Suprapubic skin (tissue), 4 donors: ENCODE measurements around the gene VTI1A. TPM values are rescaled to one million over a fixed set of nuclear protein-coding genes. Genes with fewer than 3 reads are reported as not detected.

Source experiments
- DNase-seq, 2 donors: peaks; one replicate each; pipeline ENCODE4 v3.0.0-alpha.2; 2019; ENCODE audit warnings: low spot score in 2 of 2
- H3K27ac ChIP-seq: fragments of 200-600 bp; sonication (generic); one replicate; pipeline ENCODE4 v1.5.1; 2019
- H3K27me3 ChIP-seq: fragments of 200-600 bp; sonication (generic); one replicate; pipeline ENCODE4 v1.5.1; 2019
- H3K36me3 ChIP-seq: fragments of 200-600 bp; sonication (generic); one replicate; pipeline ENCODE4 v1.5.1; 2019
- H3K4me1 ChIP-seq: fragments of 200-600 bp; sonication (generic); one replicate; pipeline ENCODE4 v1.5.1; 2019
- H3K4me3 ChIP-seq: fragments of 200-600 bp; sonication (generic); one replicate; pipeline ENCODE4 v1.5.1; 2019; ENCODE audit warnings: mild to moderate bottlenecking
- H3K9me3 ChIP-seq: fragments of 200-600 bp; sonication (generic); one replicate; pipeline ENCODE4 v1.5.1; 2019
- CTCF ChIP-seq, 2 donors: fragments of 200-600 bp in 1 of 2; fragments of 450-650 bp in 1 of 2; sonication (generic) in 1 of 2; IDR thresholded peaks; one replicate each; pipeline ENCODE4 v1.5.1; 2016 to 2019; ENCODE audit warnings: antibody characterized with exemption in 2 of 2, mild to moderate bottlenecking in 1 of 2, moderate library complexity in 1 of 2
- EP300 ChIP-seq: sonication (generic); formaldehyde crosslinking; IDR thresholded peaks from one replicate; pipeline ENCODE4 v1.6.1; 2017; ENCODE audit warnings: antibody characterized with exemption
- POLR2A ChIP-seq, 2 donors: fragments of 450-650 bp; IDR thresholded peaks; one replicate each; pipeline ENCODE4 v1.6.1; 2017; ENCODE audit warnings: antibody characterized with exemption in 2 of 2, mild to moderate bottlenecking in 2 of 2, moderate library complexity in 2 of 2
- POLR2AphosphoS5 ChIP-seq, 3 donors: sonication (generic); formaldehyde crosslinking; IDR thresholded peaks; one replicate each; pipeline ENCODE4 v1.6.1; 2017; ENCODE audit warnings: antibody characterized with exemption in 3 of 3
- WGBS: methylation state at CpG from one replicate; pipeline ENCODE4 v1.1.5; 2018; 5-methylcytosine and 5-hydroxymethylcytosine counted together
- total RNA-seq, 4 donors: library from RNA; depleted of rRNA; stranded (reverse); fragments of >200 nt; gene quantifications; one replicate each; pipeline ENCODE4 v1.1.0, GENCODE V29; 2016

VTI1A gene
- total RNA-seq, 4 donors from 2014 or later: 43.0 to 81.0 (median 49.2) TPM

- Histone ChIP-seq H3K27ac (no peak overlapping the region), H3K9me3 (peaks cover 5% of the 10 kb centered on the region), H3K4me1 (no peaks in the 10 kb centered on the region), H3K4me3 (no peak overlapping the region), H3K27me3 (no peaks in the 10 kb centered on the region), H3K36me3 (no peaks in the 10 kb centered on the region)
- DNase-seq: no peak
- no peak for TF ChIP-seq POLR2AphosphoS5 (IDR thresholded peaks at IDR 0.05)
- TF ChIP-seq POLR2A (IDR thresholded peaks at IDR 0.05): no peak
- TF ChIP-seq EP300: no peak
- no peak for TF ChIP-seq CTCF (IDR thresholded peaks at IDR 0.05)
Observed at GRCh38 chr10:112616647-112617046, 169.6 kb downstream of the VTI1A start.

GRCh38 chr10:112618814-112619213, 171.8 kb downstream of the VTI1A start:
- H3K9me3 ChIP-seq: peaks cover 5% of the 10 kb centered on the region
- no peaks in the 10 kb centered on the region for H3K27me3 ChIP-seq
- TF ChIP-seq CTCF (IDR thresholded peaks at IDR 0.05): no peak
- no peak for TF ChIP-seq POLR2A (IDR thresholded peaks at IDR 0.05)
- no peak for TF ChIP-seq EP300
- TF ChIP-seq POLR2AphosphoS5 (IDR thresholded peaks at IDR 0.05): no peak
- no peak overlapping the region for H3K4me3 ChIP-seq
- no peaks in the 10 kb centered on the region for H3K36me3 ChIP-seq
- no peak for DNase-seq
- H3K4me1 ChIP-seq: peaks cover 8% of the 10 kb centered on the region
- 79% methylated on average over 3 of the region's 3 CpGs for WGBS
- no peak overlapping the region for H3K27ac ChIP-seq

- H3K4me1 ChIP-seq: peaks cover 12% of the 10 kb centered on the region
- DNase-seq: no peak
- H3K4me3 ChIP-seq: no peak overlapping the region
- WGBS: 90% methylated on average over 4 of the region's 4 CpGs
- no peak overlapping the region for H3K27ac ChIP-seq
- no peaks in the 10 kb centered on the region for H3K36me3 ChIP-seq
- H3K27me3 ChIP-seq: no peaks in the 10 kb centered on the region
- H3K9me3 ChIP-seq: peaks cover 5% of the 10 kb centered on the region
- TF ChIP-seq POLR2A (IDR thresholded peaks at IDR 0.05) (no peak), CTCF (IDR thresholded peaks at IDR 0.05) (no peak), POLR2AphosphoS5 (IDR thresholded peaks at IDR 0.05) (no peak), EP300 (no peak)
Observed at GRCh38 chr10:112619556-112619955, 172.5 kb downstream of the VTI1A start.

GRCh38 chr10:112622786-112623185, 175.8 kb downstream of the VTI1A start:
- H3K27ac ChIP-seq: no peak overlapping the region
- H3K9me3 ChIP-seq: no peaks in the 10 kb centered on the region
- TF ChIP-seq EP300 (no peak), POLR2A (IDR thresholded peaks at IDR 0.05) (no peak), CTCF (IDR thresholded peaks at IDR 0.05) (no peak), POLR2AphosphoS5 (IDR thresholded peaks at IDR 0.05) (no peak)
- H3K36me3 ChIP-seq: no peaks in the 10 kb centered on the region
- 63% methylated on average over 2 of the region's 2 CpGs for WGBS
- H3K27me3 ChIP-seq: no peaks in the 10 kb centered on the region
- H3K4me3 ChIP-seq: no peak overlapping the region
- DNase-seq: no peak
- H3K4me1 ChIP-seq: peaks cover 12% of the 10 kb centered on the region

GRCh38 chr10:112624546-112625048, 177.6 kb downstream of the VTI1A start:
- no peaks in the 10 kb centered on the region for H3K36me3 ChIP-seq
- DNase-seq: peak in 1 of 2 donors; percentile 70
- peak overlapping the region; percentile 17 for H3K27ac ChIP-seq
- 39% methylated on average over 7 of the region's 7 CpGs for WGBS
- H3K4me1 ChIP-seq: peaks cover 12% of the 10 kb centered on the region
- TF ChIP-seq EP300: no peak
- no peak for TF ChIP-seq POLR2A (IDR thresholded peaks at IDR 0.05)
- TF ChIP-seq POLR2AphosphoS5 (IDR thresholded peaks at IDR 0.05): no peak
- no peak for TF ChIP-seq CTCF (IDR thresholded peaks at IDR 0.05)
- no peaks in the 10 kb centered on the region for H3K9me3 ChIP-seq
- H3K4me3 ChIP-seq: no peak overlapping the region
- H3K27me3 ChIP-seq: no peaks in the 10 kb centered on the region
